ENCODE measurements around the gene ZFAND6.

DNA sequence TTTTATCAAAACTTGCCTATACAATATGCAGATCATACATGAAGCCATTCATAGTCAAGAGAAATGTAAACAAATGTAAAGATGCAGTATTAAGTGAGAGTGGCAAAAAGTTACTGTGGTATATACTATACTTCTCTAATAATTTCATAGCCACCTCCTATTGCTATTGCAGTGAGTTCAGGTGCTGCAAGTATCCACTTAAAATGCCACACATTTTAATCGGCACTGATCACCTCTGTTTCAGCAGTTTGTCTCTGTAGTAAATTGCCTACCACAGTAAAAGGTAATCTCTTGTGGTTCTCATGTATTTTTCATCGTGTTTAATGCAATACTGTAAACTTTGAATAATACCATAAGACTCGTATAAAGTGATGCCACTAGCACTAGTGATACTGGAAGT, 72.9 kb downstream of the ZFAND6 start:
- TF ChIP-seq, protein P1, sequence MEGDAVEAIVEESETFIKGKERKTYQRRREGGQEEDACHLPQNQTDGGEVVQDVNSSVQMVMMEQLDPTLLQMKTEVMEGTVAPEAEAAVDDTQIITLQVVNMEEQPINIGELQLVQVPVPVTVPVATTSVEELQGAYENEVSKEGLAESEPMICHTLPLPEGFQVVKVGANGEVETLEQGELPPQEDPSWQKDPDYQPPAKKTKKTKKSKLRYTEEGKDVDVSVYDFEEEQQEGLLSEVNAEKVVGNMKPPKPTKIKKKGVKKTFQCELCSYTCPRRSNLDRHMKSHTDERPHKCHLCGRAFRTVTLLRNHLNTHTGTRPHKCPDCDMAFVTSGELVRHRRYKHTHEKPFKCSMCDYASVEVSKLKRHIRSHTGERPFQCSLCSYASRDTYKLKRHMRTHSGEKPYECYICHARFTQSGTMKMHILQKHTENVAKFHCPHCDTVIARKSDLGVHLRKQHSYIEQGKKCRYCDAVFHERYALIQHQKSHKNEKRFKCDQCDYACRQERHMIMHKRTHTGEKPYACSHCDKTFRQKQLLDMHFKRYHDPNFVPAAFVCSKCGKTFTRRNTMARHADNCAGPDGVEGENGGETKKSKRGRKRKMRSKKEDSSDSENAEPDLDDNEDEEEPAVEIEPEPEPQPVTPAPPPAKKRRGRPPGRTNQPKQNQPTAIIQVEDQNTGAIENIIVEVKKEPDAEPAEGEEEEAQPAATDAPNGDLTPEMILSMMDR (IDR thresholded peaks at IDR 0.05 in 2 of 3, conservative IDR thresholded peaks at IDR 0.05 in 1 of 3; ENCODE audit: control insufficient read depth in 2 of 3, extremely low read depth in 1 of 3, insufficient read depth in 1 of 3, low read depth in 3 of 3, low read length in 3 of 3), result no peak
- TF ChIP-seq POLR2AphosphoS5 (IDR thresholded peaks at IDR 0.05; ENCODE audit: low read length), result no peak
- TF ChIP-seq POLR2A (IDR thresholded peaks at IDR 0.05; ENCODE audit: low read depth, low read length), result no peak
- TF ChIP-seq, protein P2, sequence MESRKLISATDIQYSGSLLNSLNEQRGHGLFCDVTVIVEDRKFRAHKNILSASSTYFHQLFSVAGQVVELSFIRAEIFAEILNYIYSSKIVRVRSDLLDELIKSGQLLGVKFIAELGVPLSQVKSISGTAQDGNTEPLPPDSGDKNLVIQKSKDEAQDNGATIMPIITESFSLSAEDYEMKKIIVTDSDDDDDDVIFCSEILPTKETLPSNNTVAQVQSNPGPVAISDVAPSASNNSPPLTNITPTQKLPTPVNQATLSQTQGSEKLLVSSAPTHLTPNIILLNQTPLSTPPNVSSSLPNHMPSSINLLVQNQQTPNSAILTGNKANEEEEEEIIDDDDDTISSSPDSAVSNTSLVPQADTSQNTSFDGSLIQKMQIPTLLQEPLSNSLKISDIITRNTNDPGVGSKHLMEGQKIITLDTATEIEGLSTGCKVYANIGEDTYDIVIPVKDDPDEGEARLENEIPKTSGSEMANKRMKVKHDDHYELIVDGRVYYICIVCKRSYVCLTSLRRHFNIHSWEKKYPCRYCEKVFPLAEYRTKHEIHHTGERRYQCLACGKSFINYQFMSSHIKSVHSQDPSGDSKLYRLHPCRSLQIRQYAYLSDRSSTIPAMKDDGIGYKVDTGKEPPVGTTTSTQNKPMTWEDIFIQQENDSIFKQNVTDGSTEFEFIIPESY (IDR thresholded peaks at IDR 0.05), result no peak
- TF ChIP-seq JUNB (IDR thresholded peaks at IDR 0.05), result no peak
- TF ChIP-seq EZH2 (IDR thresholded peaks at IDR 0.05; ENCODE audit: borderline replicate concordance, control insufficient read depth, low read depth, low read length), result no peak
- no peak for TF ChIP-seq DPF2 (IDR thresholded peaks at IDR 0.05)
- TF ChIP-seq, protein P3, sequence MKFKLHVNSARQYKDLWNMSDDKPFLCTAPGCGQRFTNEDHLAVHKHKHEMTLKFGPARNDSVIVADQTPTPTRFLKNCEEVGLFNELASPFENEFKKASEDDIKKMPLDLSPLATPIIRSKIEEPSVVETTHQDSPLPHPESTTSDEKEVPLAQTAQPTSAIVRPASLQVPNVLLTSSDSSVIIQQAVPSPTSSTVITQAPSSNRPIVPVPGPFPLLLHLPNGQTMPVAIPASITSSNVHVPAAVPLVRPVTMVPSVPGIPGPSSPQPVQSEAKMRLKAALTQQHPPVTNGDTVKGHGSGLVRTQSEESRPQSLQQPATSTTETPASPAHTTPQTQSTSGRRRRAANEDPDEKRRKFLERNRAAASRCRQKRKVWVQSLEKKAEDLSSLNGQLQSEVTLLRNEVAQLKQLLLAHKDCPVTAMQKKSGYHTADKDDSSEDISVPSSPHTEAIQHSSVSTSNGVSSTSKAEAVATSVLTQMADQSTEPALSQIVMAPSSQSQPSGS (IDR thresholded peaks at IDR 0.05; ENCODE audit: low read length), result no peak
- TF ChIP-seq CEBPB (IDR thresholded peaks at IDR 0.05; ENCODE audit: borderline replicate concordance in 1 of 2, low read depth in 2 of 2, low read length in 2 of 2), result no peak
- TF ChIP-seq, protein P4, sequence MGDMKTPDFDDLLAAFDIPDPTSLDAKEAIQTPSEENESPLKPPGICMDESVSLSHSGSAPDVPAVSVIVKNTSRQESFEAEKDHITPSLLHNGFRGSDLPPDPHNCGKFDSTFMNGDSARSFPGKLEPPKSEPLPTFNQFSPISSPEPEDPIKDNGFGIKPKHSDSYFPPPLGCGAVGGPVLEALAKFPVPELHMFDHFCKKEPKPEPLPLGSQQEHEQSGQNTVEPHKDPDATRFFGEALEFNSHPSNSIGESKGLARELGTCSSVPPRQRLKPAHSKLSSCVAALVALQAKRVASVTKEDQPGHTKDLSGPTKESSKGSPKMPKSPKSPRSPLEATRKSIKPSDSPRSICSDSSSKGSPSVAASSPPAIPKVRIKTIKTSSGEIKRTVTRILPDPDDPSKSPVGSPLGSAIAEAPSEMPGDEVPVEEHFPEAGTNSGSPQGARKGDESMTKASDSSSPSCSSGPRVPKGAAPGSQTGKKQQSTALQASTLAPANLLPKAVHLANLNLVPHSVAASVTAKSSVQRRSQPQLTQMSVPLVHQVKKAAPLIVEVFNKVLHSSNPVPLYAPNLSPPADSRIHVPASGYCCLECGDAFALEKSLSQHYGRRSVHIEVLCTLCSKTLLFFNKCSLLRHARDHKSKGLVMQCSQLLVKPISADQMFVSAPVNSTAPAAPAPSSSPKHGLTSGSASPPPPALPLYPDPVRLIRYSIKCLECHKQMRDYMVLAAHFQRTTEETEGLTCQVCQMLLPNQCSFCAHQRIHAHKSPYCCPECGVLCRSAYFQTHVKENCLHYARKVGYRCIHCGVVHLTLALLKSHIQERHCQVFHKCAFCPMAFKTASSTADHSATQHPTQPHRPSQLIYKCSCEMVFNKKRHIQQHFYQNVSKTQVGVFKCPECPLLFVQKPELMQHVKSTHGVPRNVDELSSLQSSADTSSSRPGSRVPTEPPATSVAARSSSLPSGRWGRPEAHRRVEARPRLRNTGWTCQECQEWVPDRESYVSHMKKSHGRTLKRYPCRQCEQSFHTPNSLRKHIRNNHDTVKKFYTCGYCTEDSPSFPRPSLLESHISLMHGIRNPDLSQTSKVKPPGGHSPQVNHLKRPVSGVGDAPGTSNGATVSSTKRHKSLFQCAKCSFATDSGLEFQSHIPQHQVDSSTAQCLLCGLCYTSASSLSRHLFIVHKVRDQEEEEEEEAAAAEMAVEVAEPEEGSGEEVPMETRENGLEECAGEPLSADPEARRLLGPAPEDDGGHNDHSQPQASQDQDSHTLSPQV (IDR thresholded peaks at IDR 0.05), result no peak
- TF ChIP-seq SIN3A (IDR thresholded peaks at IDR 0.05; ENCODE audit: low read depth, low read length), result no peak
- TF ChIP-seq HDAC2 (IDR thresholded peaks at IDR 0.05), result no peak

Data from GM12878 (cell line).